GM21786 (cell line): ENCODE data around the gene OR7G2.

Source experiments
- ATAC-seq: cut with Tn5 transposase; IDR thresholded peaks from one replicate; pipeline ENCODE4 v1.9.1; 2021; ENCODE audit not compliant: unreplicated experiment

The OR7G2 gene

DNA sequence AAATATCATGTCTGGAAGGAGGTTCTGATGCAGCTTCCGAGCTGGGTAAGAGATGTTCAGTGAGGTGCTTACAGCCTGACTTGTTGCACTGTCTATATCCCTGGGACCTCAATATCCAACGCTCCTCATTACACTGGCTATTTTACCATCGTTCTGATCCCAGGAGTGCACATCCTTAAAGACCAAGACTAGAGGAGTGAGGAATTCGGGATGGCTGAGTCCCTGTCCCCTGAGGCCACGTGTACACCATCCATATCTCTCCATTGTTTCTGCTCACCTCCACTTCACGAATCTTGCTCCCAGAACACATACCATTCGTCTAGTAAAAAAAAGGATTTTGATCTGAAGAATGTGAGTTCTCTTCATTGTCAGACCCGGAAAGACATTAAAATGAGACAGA, at the start of gene OR7G2:
TSS of gene OR7G2 (minus strand) at position 101 of the 400 bp plus-strand sequence. CDS start 4,232 bp downstream, outside the sequence.
- no peak for ATAC-seq

DNA sequence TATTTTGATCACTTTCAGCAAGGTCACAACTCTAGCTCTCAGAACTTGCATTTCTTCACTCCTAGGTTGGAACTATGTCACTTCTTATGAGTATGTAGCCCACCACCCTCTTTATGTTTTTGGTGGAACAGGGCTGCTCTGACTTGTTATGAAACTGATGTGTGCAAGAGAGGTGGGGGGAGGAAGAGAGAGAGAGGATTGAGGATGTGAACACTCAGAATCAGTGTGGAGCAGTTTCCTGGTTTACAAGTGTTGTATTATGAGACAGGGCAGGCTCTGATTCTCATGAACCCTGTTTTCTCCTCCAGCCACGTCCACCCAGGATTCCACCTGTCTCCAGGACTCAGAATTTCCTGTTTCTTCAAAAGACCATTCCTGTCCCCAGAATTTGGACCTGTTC, 49.0 kb upstream of the OR7G2 start:
- no peak for ATAC-seq

DNA sequence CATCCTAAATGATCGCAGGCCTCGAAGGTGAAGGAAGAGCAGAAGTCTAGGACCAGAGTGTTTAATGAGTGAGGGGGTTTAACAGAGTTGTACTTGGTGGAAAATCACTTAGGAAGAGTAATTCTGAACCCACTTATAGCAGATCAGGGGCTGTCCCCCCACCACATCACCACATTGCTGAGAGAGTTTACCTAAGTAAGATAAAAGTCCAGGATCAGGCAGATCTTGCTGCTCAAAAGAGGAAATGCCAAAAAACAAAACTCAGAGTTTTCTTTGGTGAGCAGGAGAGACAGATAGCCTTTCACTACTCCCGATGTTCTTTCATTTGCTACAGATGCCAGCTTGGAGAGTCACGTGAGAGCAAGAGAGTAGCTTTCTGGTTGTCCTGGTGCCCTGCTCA, 48.3 kb upstream of the OR7G2 start:
- no peak for ATAC-seq

DNA sequence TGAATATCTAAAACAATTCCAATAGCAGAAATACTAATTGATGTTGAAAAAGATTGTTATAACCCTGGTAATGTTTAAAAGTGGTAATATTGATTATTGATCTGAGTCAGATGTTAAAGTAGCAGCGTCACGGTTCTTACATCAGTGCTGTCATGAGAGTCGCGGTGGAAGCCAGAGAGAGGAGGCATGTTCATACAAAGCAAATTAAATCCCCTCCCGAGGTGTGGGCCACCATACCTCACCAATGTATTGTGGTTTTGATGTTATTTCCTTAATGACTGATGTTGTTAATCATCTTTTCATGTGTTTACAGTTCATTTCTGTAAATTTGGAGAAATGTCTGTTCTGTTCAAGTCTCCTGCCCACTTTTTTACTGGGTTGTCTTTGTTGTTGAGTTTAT, 44.1 kb upstream of the OR7G2 start:
- ATAC-seq, result no peak

DNA sequence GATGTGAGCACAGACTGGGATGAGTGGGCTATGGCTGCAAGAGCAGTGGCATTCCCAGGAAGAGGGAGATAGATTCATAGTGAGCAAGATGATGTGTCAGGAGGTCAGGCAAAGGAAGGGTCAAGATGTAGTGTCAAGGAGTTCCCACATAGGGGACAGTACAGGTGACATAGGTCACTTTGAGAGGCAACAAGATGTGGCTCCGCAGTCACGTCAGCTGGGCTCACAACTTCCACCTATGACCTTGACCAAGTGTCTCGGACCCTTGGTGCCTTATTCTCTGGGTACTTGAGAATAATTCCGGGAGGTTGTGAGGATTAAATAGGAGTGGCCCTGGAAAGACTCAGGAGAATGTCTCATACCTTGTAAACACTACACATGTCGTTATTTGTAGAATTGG, 43.4 kb upstream of the OR7G2 start:
- no peak for ATAC-seq

DNA sequence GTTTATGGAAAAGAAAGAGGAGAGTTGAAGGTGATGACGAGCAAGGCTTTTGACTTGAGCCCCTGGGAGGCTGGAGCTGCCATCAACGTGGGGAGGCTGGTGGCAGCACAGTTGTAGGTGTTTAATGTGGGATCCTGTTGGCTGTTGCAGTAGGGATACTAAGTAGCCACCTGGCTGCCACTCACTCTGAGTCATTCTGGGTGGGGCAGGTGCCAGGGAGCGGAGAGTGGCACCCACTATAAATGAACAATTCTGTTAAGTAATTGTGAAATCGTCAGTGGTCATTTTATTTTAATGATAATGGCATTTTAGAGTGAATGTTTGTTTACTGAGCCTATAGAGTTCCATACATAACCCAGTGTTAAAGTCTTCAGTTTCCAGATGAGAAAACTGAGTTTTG, 42.7 kb upstream of the OR7G2 start:
- ATAC-seq, result no peak

DNA sequence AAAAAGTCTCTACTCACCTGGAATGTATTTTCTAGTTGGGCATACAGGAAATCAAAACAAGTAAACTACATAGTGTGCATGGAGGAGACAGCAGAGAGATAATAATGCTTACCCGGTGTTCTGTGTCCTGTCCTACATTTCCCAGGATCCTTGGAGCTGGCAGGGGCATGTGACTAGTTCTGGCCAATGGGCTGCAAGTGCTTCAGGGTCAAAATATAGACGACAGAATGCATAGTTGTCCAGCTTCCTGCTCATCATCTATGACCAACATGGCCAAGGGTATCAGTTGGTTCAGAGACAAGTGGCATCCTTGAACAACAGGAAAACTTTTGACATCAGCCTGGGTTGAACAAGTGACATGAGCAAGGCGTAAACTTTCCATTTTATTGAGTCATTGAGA, 41.4 kb upstream of the OR7G2 start:
- ATAC-seq, result no peak

DNA sequence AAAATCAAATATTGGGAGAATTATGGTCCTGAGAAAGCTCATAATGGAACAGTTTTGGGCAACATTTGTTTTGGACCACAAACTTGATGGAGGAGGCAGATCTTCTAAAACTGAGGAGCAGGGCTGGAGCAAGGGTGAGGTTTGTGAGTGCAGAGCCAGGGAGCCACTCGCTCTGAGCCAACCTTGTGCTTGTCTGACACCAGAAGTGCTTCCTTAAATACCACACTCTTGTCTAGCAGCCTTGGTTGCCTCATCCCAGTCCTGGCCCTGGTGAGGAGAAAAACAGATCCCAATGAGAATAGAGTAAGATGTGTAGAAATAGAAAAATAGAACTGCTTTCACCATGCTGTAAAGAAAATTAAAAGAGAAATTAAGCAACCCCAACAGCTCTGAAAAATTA, 39.6 kb upstream of the OR7G2 start:
- ATAC-seq, result no peak

DNA sequence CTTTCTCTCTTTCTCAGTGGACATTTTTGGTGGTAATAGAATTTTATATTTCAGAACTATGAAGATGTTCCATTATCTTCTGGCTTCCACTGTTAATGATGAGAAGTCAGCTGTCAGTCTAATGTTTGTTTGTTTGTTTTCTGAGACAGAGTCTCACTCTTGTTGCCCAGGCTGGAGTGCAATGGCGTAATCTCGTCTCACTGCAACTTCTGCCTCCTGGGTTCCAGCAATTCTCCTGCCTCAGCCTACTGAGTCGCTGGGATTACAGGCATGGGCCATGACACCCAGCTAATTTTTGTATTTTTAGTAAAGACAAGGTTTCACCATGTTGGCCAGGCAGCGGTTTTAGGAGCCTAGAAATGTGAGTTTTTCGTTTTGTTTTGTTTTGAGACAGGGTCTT, 37.6 kb upstream of the OR7G2 start:
- no peak for ATAC-seq

DNA sequence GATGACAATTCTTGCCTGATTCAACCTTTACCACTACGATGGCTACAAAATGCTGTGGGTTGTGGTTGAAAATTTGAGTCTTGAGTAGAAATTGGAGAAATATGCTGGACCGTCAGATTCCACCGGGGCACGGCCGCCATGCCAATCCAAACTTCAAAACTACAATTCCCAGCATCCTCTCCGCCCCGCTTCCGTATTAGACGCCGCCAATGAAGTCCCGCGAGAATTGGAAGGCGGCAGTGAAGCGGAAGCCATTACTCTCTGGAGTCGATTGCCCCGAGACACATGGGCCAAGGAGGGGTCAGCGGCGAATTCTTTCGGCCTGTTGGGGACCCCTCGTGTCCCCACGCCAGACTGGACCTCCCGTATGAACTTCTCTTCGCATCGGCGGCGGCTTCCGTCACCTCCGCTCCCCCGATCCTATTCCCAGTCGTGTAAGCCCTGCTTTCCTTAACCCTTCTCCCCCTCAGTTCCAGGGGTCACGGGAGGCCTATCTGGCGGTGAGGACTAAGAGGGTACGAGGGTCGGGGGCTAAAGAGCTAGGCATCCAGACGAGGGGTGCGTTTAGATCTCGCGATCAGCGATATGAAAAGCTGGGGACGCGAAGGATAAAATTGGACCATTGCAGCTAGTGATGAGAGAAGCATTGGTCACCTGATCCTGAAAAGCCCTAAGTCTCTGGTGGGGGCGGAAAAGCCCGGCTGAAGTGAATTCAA, 33.0 kb upstream of the OR7G2 start, which contains the start of gene ZNF317:
TSS of gene ZNF317 (plus strand) at position 239 of the 716 bp plus-strand sequence. CDS start 15,620 bp downstream, outside the sequence.
- ATAC-seq, result peak; percentile 88

DNA sequence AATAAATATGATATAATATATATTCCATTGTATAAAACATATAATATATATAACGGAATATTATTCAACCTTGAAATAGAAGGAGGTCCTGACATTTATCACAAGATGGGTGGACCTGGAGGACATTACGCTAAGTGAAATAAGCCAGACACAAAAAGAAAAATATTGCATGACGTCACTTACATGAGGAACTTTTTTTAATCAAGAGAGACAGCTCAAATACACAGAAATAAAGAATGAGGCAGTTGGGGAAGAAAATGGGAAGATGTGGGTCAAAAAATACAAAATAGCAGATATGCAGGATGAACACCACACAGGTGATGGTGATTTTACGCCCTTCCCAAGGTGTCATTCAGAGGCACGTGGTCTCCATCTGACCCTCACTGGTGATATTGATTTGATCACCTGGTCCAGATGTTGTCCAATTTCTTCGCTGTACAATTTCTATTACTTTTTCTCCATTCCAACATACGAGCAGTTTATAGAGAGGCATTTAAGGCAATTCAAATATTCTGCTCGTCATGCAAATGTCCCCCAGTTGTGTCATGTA, 32.4 kb upstream of the OR7G2 start:
- no peak for ATAC-seq

DNA sequence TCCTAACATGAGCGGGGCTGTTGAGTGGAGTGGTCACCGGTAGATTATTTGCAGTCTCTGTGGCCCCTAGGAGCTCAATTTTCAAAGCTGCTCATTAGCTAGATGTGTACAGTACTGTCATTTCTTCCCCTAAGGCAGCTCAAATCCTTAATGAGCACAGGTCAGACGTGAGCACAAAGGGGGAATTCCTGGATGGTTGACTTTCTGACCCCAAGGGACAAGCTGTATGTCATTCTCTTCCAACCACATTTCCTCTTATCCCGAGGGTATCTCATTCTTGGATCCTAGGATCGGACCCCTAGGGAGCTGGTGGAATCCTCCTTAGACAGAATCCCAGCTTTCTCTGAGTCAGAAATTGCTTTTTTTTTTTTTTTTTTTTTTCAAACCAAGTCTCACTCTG, 25.1 kb upstream of the OR7G2 start:
- no peak for ATAC-seq

DNA sequence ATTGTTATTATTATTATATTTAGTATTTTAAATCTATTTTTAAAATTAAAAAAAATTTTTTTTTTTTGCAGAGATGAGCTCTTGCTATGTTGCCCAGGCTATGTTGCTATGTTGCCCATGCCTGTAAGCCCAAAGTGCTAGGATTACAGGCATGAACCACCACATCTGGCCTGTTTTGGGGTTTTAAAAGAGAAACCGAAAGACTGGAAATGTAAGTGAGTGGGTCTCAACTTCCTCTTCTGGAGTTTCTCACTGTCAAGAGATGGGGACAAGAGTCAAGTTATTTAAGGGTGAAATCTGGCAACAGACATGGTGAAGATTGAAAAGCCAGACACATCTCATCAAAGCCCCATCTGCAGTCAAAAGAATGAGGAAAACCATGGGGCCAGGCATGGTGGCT, 23.7 kb upstream of the OR7G2 start:
- no peak for ATAC-seq

DNA sequence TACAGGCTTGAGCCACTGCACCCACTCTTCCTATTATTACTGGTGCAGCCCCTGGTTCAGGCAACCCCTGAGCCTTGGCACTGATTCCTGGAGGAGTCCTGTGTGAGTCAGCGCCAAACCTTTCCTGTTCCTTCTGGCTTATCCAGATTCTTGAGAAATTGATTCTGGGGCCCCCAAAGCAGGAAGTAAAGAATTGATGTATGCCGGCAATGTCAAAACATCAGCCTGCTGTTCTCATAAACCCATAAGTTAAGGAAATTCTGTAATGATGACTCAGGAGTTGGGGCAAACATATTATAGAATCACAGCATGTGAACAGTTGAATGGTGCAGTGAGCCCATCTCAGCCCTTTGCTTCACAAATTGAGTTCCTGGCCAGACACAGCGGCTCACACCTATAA, 20.9 kb upstream of the OR7G2 start:
- ATAC-seq, result no peak

DNA sequence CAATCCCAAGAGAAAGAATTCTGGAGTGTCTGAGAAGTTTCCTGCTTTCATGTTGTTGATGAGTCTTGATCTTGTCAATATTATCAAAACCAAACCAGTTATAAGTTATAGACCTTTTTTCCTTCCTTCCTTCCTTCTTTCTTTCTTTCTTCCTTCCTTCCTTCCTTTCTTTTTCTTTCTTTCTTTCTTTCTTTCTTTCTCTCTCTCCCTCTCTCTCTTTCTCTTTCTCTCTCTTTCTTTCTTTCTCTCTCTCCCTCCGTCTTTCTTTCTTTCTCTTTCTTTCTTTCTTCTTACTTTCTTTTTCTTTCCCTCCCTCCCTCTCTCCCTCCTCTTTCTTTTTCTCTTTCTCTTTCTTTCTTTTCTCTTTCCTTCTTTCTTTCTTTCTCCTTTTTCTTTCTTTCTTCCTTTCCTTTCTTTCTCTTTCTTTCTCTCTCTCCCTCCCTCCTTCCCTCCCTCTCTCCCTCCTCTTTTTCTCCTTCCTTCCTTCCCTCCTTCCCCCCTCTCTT, 19.7 kb upstream of the OR7G2 start, which contains the start of gene OR7G3:
TSS of gene OR7G3 (minus strand) at position 51 of the 506 bp plus-strand sequence. CDS start at position 51, 0 bp downstream.
- ATAC-seq, result no peak

DNA sequence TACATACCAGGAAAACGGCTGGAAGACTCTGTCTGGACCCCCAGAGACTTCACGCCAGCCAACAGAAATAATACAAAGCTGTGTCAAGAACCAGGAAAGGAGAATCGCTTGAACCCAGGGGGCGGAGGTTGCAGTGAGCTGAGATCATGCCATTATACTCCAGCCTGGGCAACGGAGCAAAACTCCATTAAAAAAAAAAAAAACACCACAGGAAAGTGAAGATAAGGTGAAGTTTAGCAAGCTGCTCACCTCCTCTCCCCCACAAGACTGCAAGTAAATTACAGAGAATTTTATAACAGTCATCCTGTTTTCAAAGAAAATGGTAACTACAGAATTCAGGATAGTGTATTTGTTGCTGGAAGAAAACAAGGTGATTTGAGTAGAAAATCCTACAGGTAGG, 9.3 kb upstream of the OR7G2 start:
- no peak for ATAC-seq

DNA sequence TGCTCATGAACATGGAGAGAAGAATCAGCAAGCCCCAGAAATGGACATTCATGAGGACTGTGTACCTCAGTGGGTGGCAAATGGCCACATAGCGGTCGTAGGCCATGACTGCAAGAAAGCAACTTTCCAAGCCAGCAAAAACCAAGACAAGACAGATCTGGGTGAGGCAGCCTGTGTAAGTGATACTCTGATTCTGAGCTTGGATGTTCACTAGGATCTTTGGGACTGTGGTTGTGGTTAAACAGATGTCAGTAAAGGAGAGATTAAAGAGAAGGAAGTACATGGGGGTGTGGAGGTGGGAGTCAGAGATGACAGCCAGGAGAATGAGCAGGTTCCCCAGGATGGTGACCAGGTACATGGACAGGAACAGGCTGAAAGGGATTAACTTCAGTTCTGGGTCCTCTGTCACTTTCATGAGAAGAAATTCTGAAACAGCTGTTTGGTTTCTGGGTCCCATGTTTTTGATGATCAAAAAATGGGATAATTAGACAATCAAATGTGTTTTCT, 8.1 kb upstream of the OR7G2 start, which contains the start of gene OR7G1:
TSS of gene OR7G1 (minus strand) at position 457 of the 507 bp plus-strand sequence. CDS start at position 457, 0 bp downstream.
- no peak for ATAC-seq

DNA sequence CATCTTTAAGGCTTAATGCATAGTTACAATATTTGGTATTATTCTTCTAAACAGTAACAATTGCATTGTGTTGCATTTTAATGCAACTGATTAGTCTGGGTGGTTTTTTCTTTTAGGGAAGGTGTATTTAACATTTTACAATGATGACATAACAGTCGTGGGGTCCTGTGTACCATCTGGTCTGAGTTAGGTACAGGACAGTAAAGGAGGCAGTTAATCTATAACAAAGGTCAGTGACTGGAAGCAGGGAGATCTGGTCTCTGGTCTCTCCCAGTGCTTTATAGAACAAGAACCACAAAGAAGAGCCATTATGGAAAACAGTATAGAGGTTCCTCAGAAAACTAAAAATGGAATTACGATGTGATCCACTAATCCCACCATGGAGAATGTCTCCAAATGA, 2.7 kb upstream of the OR7G2 start:
- no peak for ATAC-seq

DNA sequence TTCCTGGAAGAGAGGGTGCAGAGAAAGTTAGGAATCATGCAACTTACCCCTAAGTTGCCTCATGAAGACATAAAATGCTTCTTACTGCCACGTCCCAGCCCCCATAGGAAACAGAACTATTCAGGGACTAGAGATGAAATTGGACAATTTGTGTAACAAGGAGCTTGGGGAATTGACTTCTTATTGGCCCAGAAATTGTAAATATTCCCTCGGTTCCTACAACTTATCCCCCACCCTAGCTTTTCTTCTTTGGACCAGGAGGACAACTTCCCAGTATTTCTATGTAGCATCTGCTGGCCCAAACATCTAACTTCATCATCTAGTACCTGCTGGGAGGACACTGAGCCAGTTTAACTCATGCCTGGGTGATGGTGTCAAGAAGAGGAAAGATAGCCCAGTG, 20.5 kb downstream of the OR7G2 start, which contains the start of gene OR1M1:
TSS of gene OR1M1 (plus strand) at position 301 of the 400 bp plus-strand sequence. CDS start 6,184 bp downstream, outside the sequence.
- ATAC-seq, result no peak

DNA sequence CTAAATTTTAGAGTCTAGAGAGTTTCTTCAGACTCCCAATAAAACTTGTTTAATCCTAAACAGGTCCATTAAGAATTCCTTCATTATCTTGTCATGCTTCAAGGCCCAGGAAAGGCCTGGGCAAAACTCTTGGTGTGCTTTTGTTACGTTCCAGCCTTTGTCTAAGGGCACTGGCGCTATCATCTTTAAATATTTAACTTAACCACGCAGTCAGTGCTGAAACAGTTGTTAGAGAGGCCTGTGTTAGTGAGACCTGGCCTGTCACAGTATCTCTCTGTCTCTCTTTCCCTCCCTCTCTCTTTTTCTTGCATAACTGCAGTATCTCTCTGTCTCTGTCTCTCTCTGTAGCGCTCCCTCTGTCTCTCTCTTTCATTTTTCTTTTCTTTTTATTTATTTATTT, 28.6 kb downstream of the OR7G2 start:
- ATAC-seq, result no peak

DNA sequence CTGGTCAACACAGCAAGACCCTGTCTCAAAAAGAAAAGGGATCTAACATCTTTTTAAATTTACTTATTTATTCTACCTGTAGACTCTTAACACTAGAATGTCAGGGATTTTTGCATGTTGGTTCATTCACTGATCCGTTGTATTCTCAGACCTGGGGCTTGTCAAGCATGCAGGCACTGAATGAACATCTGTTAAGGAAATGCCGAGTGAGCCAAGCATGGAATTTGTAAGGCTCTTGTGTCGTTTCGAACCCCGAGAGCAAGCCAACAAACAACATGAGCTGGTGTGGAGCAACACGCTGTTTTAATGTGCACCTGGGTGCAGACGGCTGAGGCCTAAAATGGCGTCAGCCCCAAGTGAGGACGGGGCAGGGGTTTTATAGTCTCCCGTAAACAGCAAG, 30.4 kb downstream of the OR7G2 start:
- ATAC-seq, result no peak
